ENCODE data around the gene SLC25A41.

Gene SLC25A41

GRCh38 chr19:6425732-6426620 is 7.6 kb downstream of the SLC25A41 start:
- DNase-seq, result no peak

GRCh38 chr19:6424939-6425731 is 8.4 kb downstream of the SLC25A41 start:
- DNase-seq, result peak; percentile 100

GRCh38 chr19:6424195-6424938 is 9.2 kb downstream of the SLC25A41 start, which contains the start of gene KHSRP:
Gene KHSRP (minus strand): TSS chr19:6424811. CDS start chr19:6424701, 110 bp downstream.
- no peak for DNase-seq

GRCh38 chr19:6423499-6424194 is 9.9 kb downstream of the SLC25A41 start:
- DNase-seq, result peak; percentile 52

- DNase-seq, result no peak
These were observed 12.2 kb downstream of the SLC25A41 start for GRCh38 chr19:6421075-6422014.

GRCh38 chr19:6418562-6418932 is 15.0 kb downstream of the SLC25A41 start:
- DNase-seq, result no peak

GRCh38 chr19:6417713-6418561 is 15.6 kb downstream of the SLC25A41 start:
- DNase-seq, result no peak

GRCh38 chr19:6416658-6417405 is 16.7 kb downstream of the SLC25A41 start:
- DNase-seq, result no peak

GRCh38 chr19:6415591-6416190 is 17.9 kb downstream of the SLC25A41 start:
- no peak for DNase-seq

- no peak for DNase-seq
These were observed 18.6 kb downstream of the SLC25A41 start for GRCh38 chr19:6414793-6415590.

- DNase-seq, result no peak
These were observed 19.6 kb downstream of the SLC25A41 start for GRCh38 chr19:6413721-6414643.

GRCh38 chr19:6413291-6413690 is 20.3 kb downstream of the SLC25A41 start:
- DNase-seq, result no peak

GRCh38 chr19:6412447-6413091 is 21.0 kb downstream of the SLC25A41 start:
- DNase-seq, result no peak

GRCh38 chr19:6412061-6412446 is 21.5 kb downstream of the SLC25A41 start:
- DNase-seq, result no peak

GRCh38 chr19:6409346-6409745 is 24.2 kb downstream of the SLC25A41 start:
- DNase-seq, result no peak

- DNase-seq, result peak; percentile 31
These were observed 27.2 kb downstream of the SLC25A41 start for GRCh38 chr19:6406401-6406800.
